Neural progenitor cell (in vitro differentiated cells): ENCODE results near the gene GTF3C2. TPM values are rescaled to one million over a fixed set of nuclear protein-coding genes. Genes with fewer than 3 reads are reported as not detected.

ENCODE experiments used
- DNase-seq: peaks from one replicate; pipeline ENCODE4 v3.0.0-alpha.2; 2016; ENCODE audit warnings: low spot score
- H2AFZ ChIP-seq: fragments of 200-600 bp; sonication (generic); replicated peaks from 2 replicates; pipeline ENCODE4 v1.6.1; 2016; ENCODE audit warnings: antibody characterized with exemption
- H3F3A ChIP-seq: fragments of 200-600 bp; sonication (generic); 2 replicates; pipeline ENCODE4 v1.6.1; 2016; ENCODE audit warnings: antibody characterized with exemption, low read depth
- H3K27ac ChIP-seq: fragments of 200-600 bp; sonication (generic); 2 replicates; pipeline ENCODE4 v1.5.1; 2016; ENCODE audit warnings: mild to moderate bottlenecking
- H3K27me3 ChIP-seq: fragments of 200-600 bp; sonication (generic); 2 replicates; pipeline ENCODE4 v1.6.1; 2016; ENCODE audit warnings: mild to moderate bottlenecking, moderate library complexity
- H3K36me3 ChIP-seq: fragments of 200-600 bp; sonication (generic); 2 replicates; pipeline ENCODE4 v1.5.1; 2016
- H3K4me1 ChIP-seq: fragments of 200-600 bp; sonication (generic); 2 replicates; pipeline ENCODE4 v1.6.1; 2016; ENCODE audit warnings: mixed run types
- H3K4me2 ChIP-seq: fragments of 200-600 bp; sonication (generic); 2 replicates; pipeline ENCODE4 v1.6.1; 2016
- H3K4me3 ChIP-seq: fragments of 200-600 bp; sonication (generic); 2 replicates; pipeline ENCODE4 v1.5.1; 2016
- H3K79me2 ChIP-seq: fragments of 200-600 bp; sonication (generic); 2 replicates; pipeline ENCODE4 v1.6.1; 2016; ENCODE audit warnings: low read depth
- H3K9ac ChIP-seq: fragments of 200-600 bp; sonication (generic); 2 replicates; pipeline ENCODE4 v1.6.1; 2016
- H3K9me3 ChIP-seq: fragments of 200-600 bp; sonication (generic); 2 replicates; pipeline ENCODE4 v1.5.1; 2016; ENCODE audit warnings: low read depth
- H4K20me1 ChIP-seq: fragments of 200-600 bp; sonication (generic); 2 replicates; pipeline ENCODE4 v1.6.1; 2016; ENCODE audit warnings: low read depth
- H3K27ac Mint-ChIP-seq: 3 replicates; pipeline ENCODE4 v1.8.0; 2021; ENCODE audit warnings: mixed read lengths
- H3K27me3 Mint-ChIP-seq: 2 replicates; pipeline ENCODE4 v1.8.0; 2022; ENCODE audit warnings: low read depth, mild to moderate bottlenecking, inconsistent platforms, moderate library complexity, mixed read lengths; ENCODE audit not compliant: insufficient read depth
- H3K36me3 Mint-ChIP-seq: 3 replicates; pipeline ENCODE4 v1.8.0; 2021; ENCODE audit warnings: mixed read lengths
- H3K4me1 Mint-ChIP-seq: 3 replicates; pipeline ENCODE4 v1.8.0; 2021; ENCODE audit warnings: mixed read lengths
- H3K4me3 Mint-ChIP-seq: 3 replicates; pipeline ENCODE4 v1.8.0; 2021; ENCODE audit warnings: mild to moderate bottlenecking, moderate library complexity, mixed read lengths
- H3K9me3 Mint-ChIP-seq: 3 replicates; pipeline ENCODE4 v1.8.0; 2020; ENCODE audit warnings: mixed read lengths
- EZH2 ChIP-seq: fragments of 200-600 bp; sonication (generic); IDR thresholded peaks from 2 replicates; pipeline ENCODE4 v1.6.1; 2017; ENCODE audit warnings: antibody characterized with exemption, mild to moderate bottlenecking, moderate library complexity
- EZH2phosphoT487 ChIP-seq: fragments of 200-600 bp; sonication (generic); IDR thresholded peaks from 2 replicates; pipeline ENCODE4 v1.6.1; 2017; ENCODE audit warnings: antibody characterized with exemption
- total RNA-seq: library from RNA; depleted of rRNA; stranded (reverse); fragments of >200 nt; gene quantifications from 2 replicates; pipeline ENCODE4 v1.2.3, GENCODE V29; 2015; ENCODE audit warnings: low replicate concordance
- TF ChIP-seq, protein P1 (sequence below): fragments of 200-600 bp; sonication (generic); IDR thresholded peaks from 2 replicates; pipeline ENCODE4 v1.5.1; 2017; ENCODE audit warnings: antibody characterized with exemption, mild to moderate bottlenecking

GTF3C2 gene
- total RNA-seq, 1 donor from 2014 or later, result 57.3 TPM

DNA sequence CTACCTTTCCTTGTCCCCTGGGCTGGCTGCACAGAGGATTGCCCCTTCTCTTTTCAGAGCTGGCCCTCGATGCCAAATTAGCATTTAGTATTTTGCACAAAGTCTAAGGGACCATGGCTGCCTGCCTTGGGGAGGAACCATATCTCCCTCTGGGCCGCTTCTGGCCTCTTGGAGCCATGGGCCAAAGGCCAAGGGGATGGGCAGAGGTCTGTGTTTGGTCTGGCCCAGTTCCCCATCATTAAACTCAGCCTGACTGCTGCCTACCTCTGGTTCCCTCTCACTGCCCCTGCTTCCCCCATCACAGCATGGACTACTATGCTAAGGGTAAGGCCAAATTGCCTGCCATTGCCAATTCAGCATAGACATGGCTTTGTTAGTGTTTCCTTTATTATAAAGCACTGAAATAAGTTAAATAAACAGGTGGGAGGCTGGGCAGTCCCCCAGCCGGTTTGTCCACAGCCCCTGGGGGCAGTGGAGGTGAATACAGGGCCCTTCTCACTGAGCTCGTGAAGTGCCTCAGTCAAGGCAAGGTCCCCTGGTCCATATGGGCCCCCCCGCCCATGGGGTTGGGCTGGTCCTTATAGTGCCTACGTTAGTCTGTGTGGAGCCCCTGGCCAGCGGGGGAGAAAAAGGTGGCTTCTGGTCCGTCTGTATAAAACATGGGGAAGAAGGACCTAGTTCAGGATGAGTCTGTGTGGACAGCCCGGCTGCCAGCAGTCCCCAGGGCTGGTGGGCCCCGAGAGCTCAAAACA lies 20.5 kb upstream of the GTF3C2 start:
- no peak overlapping the region for H3K27ac ChIP-seq
- H3K4me1 ChIP-seq, result peaks cover 8% of the 10 kb centered on the region
- no peaks in the 10 kb centered on the region for H3K27me3 ChIP-seq
- Mint-ChIP-seq H3K36me3 (peaks cover 35% of the 10 kb centered on the region), H3K27me3 (peaks cover 14% of the 10 kb centered on the region), H3K4me3 (peak overlapping the region; percentile 24), H3K9me3 (no peaks in the 10 kb centered on the region), H3K4me1 (peaks cover 24% of the 10 kb centered on the region), H3K27ac (no peak overlapping the region)
- no peak for DNase-seq
- no peak overlapping the region for H3K9ac ChIP-seq
- TF ChIP-seq EZH2, result no peak
- no peak for TF ChIP-seq EZH2phosphoT487
- TF ChIP-seq, protein P1, sequence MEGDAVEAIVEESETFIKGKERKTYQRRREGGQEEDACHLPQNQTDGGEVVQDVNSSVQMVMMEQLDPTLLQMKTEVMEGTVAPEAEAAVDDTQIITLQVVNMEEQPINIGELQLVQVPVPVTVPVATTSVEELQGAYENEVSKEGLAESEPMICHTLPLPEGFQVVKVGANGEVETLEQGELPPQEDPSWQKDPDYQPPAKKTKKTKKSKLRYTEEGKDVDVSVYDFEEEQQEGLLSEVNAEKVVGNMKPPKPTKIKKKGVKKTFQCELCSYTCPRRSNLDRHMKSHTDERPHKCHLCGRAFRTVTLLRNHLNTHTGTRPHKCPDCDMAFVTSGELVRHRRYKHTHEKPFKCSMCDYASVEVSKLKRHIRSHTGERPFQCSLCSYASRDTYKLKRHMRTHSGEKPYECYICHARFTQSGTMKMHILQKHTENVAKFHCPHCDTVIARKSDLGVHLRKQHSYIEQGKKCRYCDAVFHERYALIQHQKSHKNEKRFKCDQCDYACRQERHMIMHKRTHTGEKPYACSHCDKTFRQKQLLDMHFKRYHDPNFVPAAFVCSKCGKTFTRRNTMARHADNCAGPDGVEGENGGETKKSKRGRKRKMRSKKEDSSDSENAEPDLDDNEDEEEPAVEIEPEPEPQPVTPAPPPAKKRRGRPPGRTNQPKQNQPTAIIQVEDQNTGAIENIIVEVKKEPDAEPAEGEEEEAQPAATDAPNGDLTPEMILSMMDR, result no peak
- peaks cover 52% of the 10 kb centered on the region for H3F3A ChIP-seq
- no peaks in the 10 kb centered on the region for H3K9me3 ChIP-seq
- H4K20me1 ChIP-seq, result peaks cover 6% of the 10 kb centered on the region
- H3K36me3 ChIP-seq, result no peaks in the 10 kb centered on the region
- no peak overlapping the region for H3K4me3 ChIP-seq
- no peak overlapping the region for H3K4me2 ChIP-seq
- H2AFZ ChIP-seq, result no peak overlapping the region
- H3K79me2 ChIP-seq, result peaks cover 35% of the 10 kb centered on the region

DNA sequence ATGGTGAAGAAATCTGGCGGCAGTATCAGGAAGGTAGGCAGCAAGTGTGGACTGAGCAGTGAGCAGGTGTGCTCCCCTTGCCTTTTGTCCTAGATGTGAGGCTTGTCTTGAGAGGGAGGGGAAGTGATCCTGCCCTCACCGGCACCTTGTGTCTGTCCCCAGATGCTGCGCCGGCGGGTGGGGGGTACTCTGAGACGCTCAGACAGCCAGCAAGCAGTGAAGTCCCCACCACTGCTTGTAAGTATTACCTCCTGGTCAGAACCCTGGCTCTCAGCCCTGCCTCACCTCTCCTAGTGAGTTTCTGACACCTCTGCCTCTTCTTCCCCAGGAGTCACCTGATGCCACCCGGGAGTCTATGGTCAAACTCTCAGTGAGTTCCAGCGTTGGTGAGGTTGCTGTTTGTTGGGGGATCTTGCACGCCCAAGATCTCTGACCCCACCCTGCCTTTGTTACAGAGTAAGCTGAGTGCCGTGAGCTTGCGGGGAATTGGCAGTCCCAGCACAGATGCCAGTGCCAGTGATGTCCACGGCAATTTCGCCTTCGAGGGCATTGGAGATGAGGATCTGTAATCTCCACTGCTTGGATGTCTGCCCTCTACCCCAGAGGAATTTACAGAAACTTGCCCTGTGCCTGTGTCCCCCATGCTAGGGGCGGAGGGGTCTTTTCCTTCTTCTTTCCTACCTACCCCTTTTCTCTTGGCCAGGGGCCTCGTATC lies 19.7 kb upstream of the GTF3C2 start:
- peaks cover 26% of the 10 kb centered on the region for H3K4me1 Mint-ChIP-seq
- no peaks in the 10 kb centered on the region for H3K9me3 Mint-ChIP-seq
- H3K4me3 Mint-ChIP-seq, result peak overlapping the region; percentile 24
- Histone ChIP-seq H3K27ac (no peak overlapping the region), H3K36me3 (no peaks in the 10 kb centered on the region), H2AFZ (no peak overlapping the region), H3K4me2 (no peak overlapping the region), H3K9me3 (no peaks in the 10 kb centered on the region), H3K4me1 (peaks cover 12% of the 10 kb centered on the region), H3K79me2 (peaks cover 42% of the 10 kb centered on the region), H3K4me3 (no peak overlapping the region), H3K9ac (no peak overlapping the region), H3K27me3 (no peaks in the 10 kb centered on the region), H4K20me1 (peaks cover 14% of the 10 kb centered on the region), H3F3A (peaks cover 45% of the 10 kb centered on the region)
- H3K27ac Mint-ChIP-seq, result no peak overlapping the region
- no peak for TF ChIP-seq EZH2phosphoT487
- TF ChIP-seq, protein P1, result no peak
- no peak for TF ChIP-seq EZH2
- H3K27me3 Mint-ChIP-seq, result peaks cover 18% of the 10 kb centered on the region
- DNase-seq, result no peak
- H3K36me3 Mint-ChIP-seq, result peaks cover 37% of the 10 kb centered on the region

DNA sequence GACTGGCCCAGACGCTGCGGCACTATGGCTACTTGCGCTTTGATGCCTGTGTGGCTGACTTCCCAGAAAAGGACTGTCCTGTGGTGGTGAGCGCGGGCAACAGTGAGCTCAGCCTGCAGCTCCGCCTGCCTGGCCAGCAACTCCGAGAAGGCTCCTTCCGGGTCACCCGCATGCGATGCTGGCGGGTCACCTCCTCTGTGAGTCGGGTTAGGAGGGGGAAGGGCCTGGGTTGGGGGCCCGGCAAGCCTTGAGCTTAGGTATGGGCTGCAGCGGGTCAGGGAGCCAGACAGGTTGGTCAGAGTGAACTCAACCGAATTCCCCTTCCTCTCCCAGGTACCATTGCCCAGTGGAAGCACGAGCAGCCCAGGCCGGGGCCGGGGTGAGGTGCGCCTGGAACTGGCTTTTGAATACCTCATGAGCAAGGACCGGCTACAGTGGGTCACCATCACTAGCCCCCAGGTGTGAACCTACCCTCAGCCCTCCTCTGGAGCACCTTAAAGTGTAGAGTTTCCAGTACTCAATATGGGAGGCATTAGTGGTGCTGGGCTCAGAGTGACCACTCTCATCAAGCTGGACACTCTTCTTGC lies 19.0 kb upstream of the GTF3C2 start:
- H3F3A ChIP-seq, result peaks cover 39% of the 10 kb centered on the region
- Mint-ChIP-seq H3K4me1 (peaks cover 23% of the 10 kb centered on the region), H3K9me3 (no peaks in the 10 kb centered on the region)

More for the DNA sequence above, 19.0 kb upstream of the GTF3C2 start:
- Histone ChIP-seq H3K9ac (no peak overlapping the region), H3K9me3 (no peaks in the 10 kb centered on the region), H3K27ac (no peak overlapping the region), H3K4me1 (peaks cover 13% of the 10 kb centered on the region), H3K4me3 (no peak overlapping the region), H3K79me2 (peaks cover 49% of the 10 kb centered on the region), H3K36me3 (no peaks in the 10 kb centered on the region), H3K4me2 (no peak overlapping the region), H2AFZ (no peak overlapping the region), H4K20me1 (peaks cover 15% of the 10 kb centered on the region), H3K27me3 (no peaks in the 10 kb centered on the region)
- no peak for TF ChIP-seq EZH2phosphoT487
- TF ChIP-seq EZH2, result no peak
- TF ChIP-seq, protein P1, result no peak
- DNase-seq, result no peak
- peaks cover 20% of the 10 kb centered on the region for H3K27me3 Mint-ChIP-seq
- H3K4me3 Mint-ChIP-seq, result no peak overlapping the region
- peaks cover 34% of the 10 kb centered on the region for H3K36me3 Mint-ChIP-seq
- no peak overlapping the region for H3K27ac Mint-ChIP-seq
